LNCaP clone FGC (cell line): ENCODE data around the gene FASN.

ENCODE experiments used
- DNase-seq: peaks from one replicate; pipeline ENCODE4 v3.0.0-alpha.2; 2011; ENCODE audit warnings: low read depth
- H3K4me3 ChIP-seq: 2 replicates; pipeline ENCODE4 v1.5.1; 2011; ENCODE audit warnings: mild to moderate bottlenecking, low read depth, low read length, control low read depth
- TF ChIP-seq, protein P1 (sequence below): IDR thresholded peaks from 2 replicates; pipeline ENCODE4 v1.5.1; 2012; ENCODE audit warnings: mild to moderate bottlenecking; ENCODE audit not compliant: control insufficient read depth, insufficient read depth; ENCODE audit errors: extremely low read depth

The FASN gene

DNA sequence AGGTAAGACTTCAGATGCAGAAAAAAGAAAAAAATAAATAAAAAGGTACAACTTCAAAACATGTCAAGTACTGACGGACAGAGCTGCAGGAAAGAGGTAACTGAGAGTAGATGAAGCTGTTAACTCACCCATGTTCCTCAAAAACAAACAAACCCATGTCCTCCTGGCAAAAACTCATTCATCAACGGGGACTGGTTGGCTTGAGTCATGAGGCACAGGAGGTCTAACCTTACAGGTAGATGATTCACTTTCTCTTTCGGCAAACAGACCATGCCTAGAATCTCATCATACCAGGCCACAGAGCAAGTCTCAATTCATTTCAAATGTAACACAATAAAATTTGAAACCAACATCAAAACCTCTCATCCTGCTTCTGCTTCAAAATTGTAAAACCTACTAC, 12.3 kb upstream of the FASN start:
- no peak overlapping the region for H3K4me3 ChIP-seq
- DNase-seq, result peak; percentile 99
- TF ChIP-seq, protein P1, sequence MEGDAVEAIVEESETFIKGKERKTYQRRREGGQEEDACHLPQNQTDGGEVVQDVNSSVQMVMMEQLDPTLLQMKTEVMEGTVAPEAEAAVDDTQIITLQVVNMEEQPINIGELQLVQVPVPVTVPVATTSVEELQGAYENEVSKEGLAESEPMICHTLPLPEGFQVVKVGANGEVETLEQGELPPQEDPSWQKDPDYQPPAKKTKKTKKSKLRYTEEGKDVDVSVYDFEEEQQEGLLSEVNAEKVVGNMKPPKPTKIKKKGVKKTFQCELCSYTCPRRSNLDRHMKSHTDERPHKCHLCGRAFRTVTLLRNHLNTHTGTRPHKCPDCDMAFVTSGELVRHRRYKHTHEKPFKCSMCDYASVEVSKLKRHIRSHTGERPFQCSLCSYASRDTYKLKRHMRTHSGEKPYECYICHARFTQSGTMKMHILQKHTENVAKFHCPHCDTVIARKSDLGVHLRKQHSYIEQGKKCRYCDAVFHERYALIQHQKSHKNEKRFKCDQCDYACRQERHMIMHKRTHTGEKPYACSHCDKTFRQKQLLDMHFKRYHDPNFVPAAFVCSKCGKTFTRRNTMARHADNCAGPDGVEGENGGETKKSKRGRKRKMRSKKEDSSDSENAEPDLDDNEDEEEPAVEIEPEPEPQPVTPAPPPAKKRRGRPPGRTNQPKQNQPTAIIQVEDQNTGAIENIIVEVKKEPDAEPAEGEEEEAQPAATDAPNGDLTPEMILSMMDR, result no peak

DNA sequence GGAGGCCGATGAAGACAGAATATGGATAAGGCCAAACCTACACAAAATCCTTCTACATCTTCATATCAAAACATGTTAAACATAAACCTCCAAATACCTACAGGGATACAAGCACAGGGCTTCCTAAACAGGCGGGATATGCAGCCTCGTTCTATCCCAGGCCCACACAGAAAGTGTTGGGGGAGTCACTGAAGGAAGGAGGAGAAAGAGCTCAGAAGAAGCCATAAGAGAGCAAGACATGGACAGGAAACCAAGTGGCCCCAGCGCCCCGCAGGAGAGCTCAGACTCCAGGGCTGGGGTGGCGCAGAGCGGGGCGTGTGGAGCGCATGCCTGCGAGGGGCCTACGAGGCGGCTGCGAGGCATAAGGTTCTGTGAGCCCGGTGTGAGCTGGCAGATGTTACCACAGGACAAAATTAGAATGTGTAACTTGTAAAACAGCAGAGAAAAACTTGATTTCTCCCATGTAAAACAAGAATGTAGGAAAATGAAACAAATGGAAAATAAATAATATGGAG, 11.0 kb upstream of the FASN start:
- TF ChIP-seq, protein P1, result no peak
- no peak for DNase-seq
- H3K4me3 ChIP-seq, result no peak overlapping the region

- H3K4me3 ChIP-seq, result no peak overlapping the region
- DNase-seq, result no peak
- TF ChIP-seq, protein P1, result no peak
These were observed 10.5 kb upstream of the FASN start for GRCh38 chr17:82108496-82108945.

DNA sequence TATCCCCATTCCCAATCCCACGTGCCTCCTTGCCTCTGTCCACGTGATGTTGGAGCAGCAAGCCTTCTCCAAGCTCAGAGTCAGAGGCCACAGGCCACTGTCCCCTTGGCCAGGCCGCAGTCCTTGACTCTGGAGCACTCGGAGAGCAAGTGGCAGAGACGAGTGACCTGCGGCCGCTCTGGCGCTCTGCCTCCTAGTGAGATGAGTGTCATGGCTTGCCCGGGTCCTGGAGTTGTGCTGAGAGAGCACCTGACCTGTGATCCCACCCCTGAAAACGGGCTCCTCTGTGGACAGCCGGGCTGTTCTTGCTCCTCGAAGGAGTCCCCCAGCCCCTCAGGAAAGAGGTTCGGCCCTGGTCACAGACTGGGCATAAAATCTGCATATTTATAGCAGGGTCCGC, 10.0 kb upstream of the FASN start:
- TF ChIP-seq, protein P1, result no peak
- H3K4me3 ChIP-seq, result no peak overlapping the region
- no peak for DNase-seq

- TF ChIP-seq, protein P1, result no peak
- peak overlapping the region; percentile 24; the same call in 1 of the 2 replicates for H3K4me3 ChIP-seq
- DNase-seq, result no peak
These were observed 9.4 kb upstream of the FASN start for GRCh38 chr17:82107341-82107860.

DNA sequence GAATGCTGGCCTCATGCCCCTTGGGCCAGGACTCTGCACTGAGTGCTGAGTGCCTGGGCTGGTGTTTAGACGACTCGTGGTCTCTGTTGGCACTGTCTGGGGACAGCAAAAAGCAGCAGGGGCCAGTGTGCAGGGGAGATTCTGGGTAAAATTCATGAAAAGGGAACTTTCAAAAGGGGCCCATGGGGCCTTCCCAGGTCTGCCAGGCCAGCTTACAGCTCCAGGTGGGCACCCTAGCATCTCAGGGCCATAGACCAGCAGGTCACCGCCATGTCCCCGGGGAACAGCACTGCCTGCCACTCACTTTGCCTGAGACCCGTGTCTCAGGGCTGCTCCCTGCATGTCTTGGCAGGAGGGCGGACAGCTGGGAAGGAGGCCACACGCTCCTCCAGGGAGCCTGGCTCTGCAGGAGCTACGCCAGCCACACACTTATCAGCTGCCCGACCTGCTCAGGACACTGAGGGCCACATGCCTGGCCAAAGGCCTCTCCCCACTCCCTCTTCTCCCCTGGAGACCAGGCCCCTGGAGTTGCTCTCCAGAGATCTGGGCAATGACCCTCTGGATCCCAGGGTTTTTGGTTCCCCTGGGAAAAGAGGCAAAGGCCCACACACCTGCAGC, 8.8 kb upstream of the FASN start:
- peak; percentile 59 for DNase-seq
- TF ChIP-seq, protein P1, result no peak
- H3K4me3 ChIP-seq, result peak overlapping the region; percentile 24
